ENCODE measurements around the gene ANKRD36B. TPM values are rescaled to one million over a fixed set of nuclear protein-coding genes. Genes with fewer than 3 reads are reported as not detected.
"Not testable (repeated sequence)": the region's sequence is repeated elsewhere in the genome, so short reads cannot be mapped to it uniquely, and the experiment has no call there.

ANKRD36B gene
- total and polyA plus RNA-seq, 2 experiments from 2014 or later: 78.1 to 154 TPM

- not testable (repeated sequence) for H3K36me3 ChIP-seq; H3K27me3 ChIP-seq; H3K4me1 ChIP-seq (ENCODE audit: low read depth); H3K4me3 ChIP-seq; DNase-seq (ENCODE audit: low read depth in 1 of 2, low spot score in 1 of 2); H3K9me3 ChIP-seq (ENCODE audit: low read depth); H3K27ac ChIP-seq
These were observed 11.9 kb upstream of the ANKRD36B start for GRCh38 chr2:97601537-97601936.

- not testable (repeated sequence) for DNase-seq (ENCODE audit: low read depth in 1 of 2, low spot score in 1 of 2); H3K36me3 ChIP-seq; H3K27ac ChIP-seq; H3K4me1 ChIP-seq (ENCODE audit: low read depth); H3K27me3 ChIP-seq; H3K9me3 ChIP-seq (ENCODE audit: low read depth); H3K4me3 ChIP-seq
These were observed 6.5 kb upstream of the ANKRD36B start for GRCh38 chr2:97596180-97596579.

GRCh38 chr2:97593520-97593919 lies 3.8 kb upstream of the ANKRD36B start:
- not testable (repeated sequence) for H3K27ac ChIP-seq; H3K36me3 ChIP-seq; H3K4me3 ChIP-seq; H3K9me3 ChIP-seq (ENCODE audit: low read depth); H3K27me3 ChIP-seq; DNase-seq (ENCODE audit: low read depth in 1 of 2, low spot score in 1 of 2); H3K4me1 ChIP-seq (ENCODE audit: low read depth)

GRCh38 chr2:97590515-97591394 lies 1.1 kb upstream of the ANKRD36B start:
- peak overlapping the region; percentile 83 for H3K27ac ChIP-seq
- peak; percentile 79 for TF ChIP-seq CTCF (IDR thresholded peaks at IDR 0.05; ENCODE audit: low read depth, low read length)
- H3K27me3 ChIP-seq: not testable (repeated sequence)

GRCh38 chr2:97589257-97589597 lies 450 bp downstream of the ANKRD36B start:
- not testable (repeated sequence) for DNase-seq (ENCODE audit: low read depth in 1 of 2, low spot score in 1 of 2); H3K36me3 ChIP-seq; H3K4me1 ChIP-seq (ENCODE audit: low read depth); H3K9me3 ChIP-seq (ENCODE audit: low read depth); H3K27me3 ChIP-seq
- Histone ChIP-seq H3K4me3 (peak overlapping the region; percentile 72), H3K27ac (peak overlapping the region; percentile 77)

More at GRCh38 chr2:97590515-97591394, 1.1 kb upstream of the ANKRD36B start:
- peak overlapping the region; percentile 72 for H3K4me3 ChIP-seq
- H3K4me1 ChIP-seq (ENCODE audit: low read depth); H3K36me3 ChIP-seq; H3K9me3 ChIP-seq (ENCODE audit: low read depth): not testable (repeated sequence)
- peak; percentile 87 for DNase-seq (ENCODE audit: low read depth in 1 of 2, low spot score in 1 of 2)

GRCh38 chr2:97565674-97566073 lies 24.0 kb downstream of the ANKRD36B start:
- not testable (repeated sequence) for H3K4me1 ChIP-seq (ENCODE audit: low read depth); H3K27ac ChIP-seq; H3K27me3 ChIP-seq; DNase-seq (ENCODE audit: low read depth in 1 of 2, low spot score in 1 of 2); H3K9me3 ChIP-seq (ENCODE audit: low read depth); H3K4me3 ChIP-seq; H3K36me3 ChIP-seq

GRCh38 chr2:97552406-97552805 lies 37.3 kb downstream of the ANKRD36B start:
- not testable (repeated sequence) for H3K27me3 ChIP-seq; H3K27ac ChIP-seq; H3K4me1 ChIP-seq (ENCODE audit: low read depth); H3K4me3 ChIP-seq; H3K9me3 ChIP-seq (ENCODE audit: low read depth)
- peak in 1 of 2 donors; percentile 20 for DNase-seq (ENCODE audit: low read depth in 1 of 2, low spot score in 1 of 2)
- peaks cover 45% of the 10 kb centered on the region for H3K36me3 ChIP-seq

GRCh38 chr2:97550498-97550897 lies 39.2 kb downstream of the ANKRD36B start:
- not testable (repeated sequence) for H3K4me1 ChIP-seq (ENCODE audit: low read depth); H3K9me3 ChIP-seq (ENCODE audit: low read depth); H3K4me3 ChIP-seq; H3K27me3 ChIP-seq; H3K27ac ChIP-seq
- DNase-seq (ENCODE audit: low read depth in 1 of 2, low spot score in 1 of 2): peak in 1 of 2 donors; percentile 44
- H3K36me3 ChIP-seq: peaks cover 41% of the 10 kb centered on the region

- peaks cover 31% of the 10 kb centered on the region for H3K36me3 ChIP-seq
- DNase-seq (ENCODE audit: low read depth in 1 of 2, low spot score in 1 of 2); H3K27ac ChIP-seq; H3K9me3 ChIP-seq (ENCODE audit: low read depth); H3K4me1 ChIP-seq (ENCODE audit: low read depth); H3K27me3 ChIP-seq; H3K4me3 ChIP-seq: not testable (repeated sequence)
These were observed 40.6 kb downstream of the ANKRD36B start for GRCh38 chr2:97549058-97549457.

GRCh38 chr2:97548536-97548935 lies 41.1 kb downstream of the ANKRD36B start:
- H3K9me3 ChIP-seq (ENCODE audit: low read depth); H3K27ac ChIP-seq; H3K4me3 ChIP-seq; H3K27me3 ChIP-seq; DNase-seq (ENCODE audit: low read depth in 1 of 2, low spot score in 1 of 2); H3K4me1 ChIP-seq (ENCODE audit: low read depth): not testable (repeated sequence)
- peaks cover 31% of the 10 kb centered on the region for H3K36me3 ChIP-seq
